ENCODE measurements around the gene DYNLT4. TPM values are rescaled to one million over a fixed set of nuclear protein-coding genes. Genes with fewer than 3 reads are reported as not detected.

Gene DYNLT4
- total RNA-seq, 4 donors from 2014 or later, result not detected

- Histone ChIP-seq H3K9me3 (no peaks in the 10 kb centered on the region), H3K27ac (no peak overlapping the region), H3K4me1 (no peaks in the 10 kb centered on the region), H3K4me3 (no peak overlapping the region), H3K36me3 (no peaks in the 10 kb centered on the region), H3K27me3 (no peaks in the 10 kb centered on the region)
- WGBS, result 95% methylated on average over 2 of the region's 2 CpGs
- TF ChIP-seq POLR2A (IDR thresholded peaks at IDR 0.05) (no peak), EP300 (IDR thresholded peaks at IDR 0.05) (no peak), CTCF (IDR thresholded peaks at IDR 0.05) (no peak), POLR2AphosphoS5 (IDR thresholded peaks at IDR 0.05) (no peak)
- no peak for DNase-seq (ENCODE audit: low spot score in 2 of 2)
Observed at GRCh38 chr1:44757420-44757819, 49.7 kb downstream of the DYNLT4 start.

Other genes with a start within 250 kb of the DYNLT4 start
- 1 to 10 TPM; 2.3 to 9.9 (median 4.3) TPM for gene TMEM53, start 132.9 kb downstream of the DYNLT4 start, total RNA-seq
- gene ARMH1, start 132.6 kb downstream of the DYNLT4 start, total RNA-seq, result 1 to 10 TPM in 3 of 4 donors, under 1 TPM in 1; 0.80 to 5.0 (median 1.4) TPM
- not detected for gene RNU5D-1, start 76.2 kb downstream of the DYNLT4 start, total RNA-seq
- 1 to 10 TPM; 2.1 to 5.0 (median 3.9) TPM for gene KIF2C, start 67.5 kb downstream of the DYNLT4 start, total RNA-seq
- 1,000 to 10,000 TPM; 1,858 to 3,271 (median 2,807) TPM for gene RPS8, start 31.8 kb downstream of the DYNLT4 start, total RNA-seq
- under 1 TPM in 3 of 4 donors, not detected in 1; 0.30 to 0.72 (median 0.30) TPM for gene BEST4, start 19.2 kb downstream of the DYNLT4 start, total RNA-seq
- gene PLK3, start 7.0 kb downstream of the DYNLT4 start, total RNA-seq, result 100 to 1,000 TPM in 2 of 4 donors, 10 to 100 TPM in 2; 63.7 to 135 (median 91.1) TPM
- 1 to 10 TPM; 1.2 to 7.3 (median 4.4) TPM for gene BTBD19, start 1.2 kb upstream of the DYNLT4 start, total RNA-seq
- 1 to 10 TPM; 1.2 to 2.4 (median 1.5) TPM for gene PTCH2, start 35.9 kb upstream of the DYNLT4 start, total RNA-seq
- 10 to 100 TPM; 14.1 to 20.8 (median 19.6) TPM for gene EIF2B3, start 179.2 kb upstream of the DYNLT4 start, total RNA-seq
- gene HECTD3, start 204.0 kb upstream of the DYNLT4 start, total RNA-seq, result 10 to 100 TPM; 37.8 to 65.5 (median 56.8) TPM
- 10 to 100 TPM; 45.4 to 65.9 (median 57.2) TPM for gene UROD, start 204.9 kb upstream of the DYNLT4 start, total RNA-seq

Data from suprapubic skin (tissue), 4 donors.